SJCRH30 (cell line): ENCODE measurements around the gene IFT20. TPM values are rescaled to one million over a fixed set of nuclear protein-coding genes. Genes with fewer than 3 reads are reported as not detected.
"Not testable (repeated sequence)": the region's sequence is repeated elsewhere in the genome, so short reads cannot be mapped to it uniquely, and the experiment has no call there.

Source experiments
- DNase-seq, 2 experiments: peaks; one replicate each; pipeline ENCODE4 v3.0.0-alpha.2; 2015 to 2020
- H3K27ac ChIP-seq: fragments of 250-450 bp; sonication (Bioruptor Pico); 2 replicates; pipeline ENCODE4 v1.5.1; 2020; ENCODE audit warnings: mild to moderate bottlenecking, moderate library complexity
- H3K27me3 ChIP-seq: fragments of 250-450 bp; sonication (Bioruptor Pico); 2 replicates; pipeline ENCODE4 v1.5.1; 2020; ENCODE audit warnings: mild to moderate bottlenecking, moderate library complexity
- H3K36me3 ChIP-seq: fragments of 250-450 bp; sonication (Bioruptor Pico); 2 replicates; pipeline ENCODE4 v1.5.1; 2020; ENCODE audit warnings: mild to moderate bottlenecking, moderate library complexity
- H3K4me1 ChIP-seq: fragments of 250-450 bp; sonication (Bioruptor Pico); 2 replicates; pipeline ENCODE4 v1.5.1; 2020; ENCODE audit warnings: mild to moderate bottlenecking, moderate library complexity
- H3K4me3 ChIP-seq: fragments of 250-450 bp; sonication (Bioruptor Pico); 2 replicates; pipeline ENCODE4 v1.5.1; 2020; ENCODE audit warnings: mild to moderate bottlenecking, moderate library complexity
- H3K9me3 ChIP-seq: fragments of 250-450 bp; sonication (Bioruptor Pico); replicated peaks from 2 replicates; pipeline ENCODE4 v1.5.1; 2020; ENCODE audit warnings: mild to moderate bottlenecking, moderate library complexity
- total RNA-seq: library from RNA; depleted of rRNA; stranded (reverse); fragments of >200 nt; shearing (Covaris generic); gene quantifications from 2 replicates; pipeline ENCODE4 v1.2.3, GENCODE V29; 2014

IFT20 gene
- total RNA-seq, 1 experiment from 2014 or later, result 33.2 TPM

GRCh38 chr17:28317966-28318758, 17.1 kb downstream of the IFT20 start:
- H3K4me1 ChIP-seq, result peaks cover 19% of the 10 kb centered on the region; the same call in 1 of the 2 replicates
- peak overlapping the region; percentile 74 for H3K27ac ChIP-seq
- H3K36me3 ChIP-seq, result peaks cover 12% of the 10 kb centered on the region
- H3K4me3 ChIP-seq, result peak overlapping the region; percentile 72
- H3K9me3 ChIP-seq, result no peaks in the 10 kb centered on the region
- DNase-seq, result peak in 1 of 2 experiments; percentile 38
- H3K27me3 ChIP-seq, result no peaks in the 10 kb centered on the region

GRCh38 chr17:28317099-28317965, 17.9 kb downstream of the IFT20 start:
- DNase-seq, result no peak
- Histone ChIP-seq H3K36me3 (peaks cover 12% of the 10 kb centered on the region), H3K27me3 (no peaks in the 10 kb centered on the region), H3K4me1 (peaks cover 19% of the 10 kb centered on the region; the same call in 1 of the 2 replicates), H3K27ac (no peak overlapping the region; the same call in 1 of the 2 replicates), H3K4me3 (peak overlapping the region; percentile 72), H3K9me3 (no peaks in the 10 kb centered on the region)

GRCh38 chr17:28315846-28316705, 19.2 kb downstream of the IFT20 start:
- DNase-seq, result no peak
- H3K4me3 ChIP-seq, result no peak overlapping the region

GRCh38 chr17:28313841-28314240, 21.4 kb downstream of the IFT20 start:
- no peak for DNase-seq
- Histone ChIP-seq H3K36me3 (no peaks in the 10 kb centered on the region), H3K4me1 (peaks cover 5% of the 10 kb centered on the region; the same call in 1 of the 2 replicates), H3K9me3 (no peaks in the 10 kb centered on the region), H3K4me3 (no peak overlapping the region), H3K27ac (no peak overlapping the region), H3K27me3 (no peaks in the 10 kb centered on the region)

More at GRCh38 chr17:28315846-28316705, 19.2 kb downstream of the IFT20 start:
- Histone ChIP-seq H3K36me3 (peaks cover 5% of the 10 kb centered on the region; the same call in 1 of the 2 replicates), H3K27ac (no peak overlapping the region), H3K9me3 (no peaks in the 10 kb centered on the region), H3K4me1 (peaks cover 14% of the 10 kb centered on the region; the same call in 1 of the 2 replicates), H3K27me3 (no peaks in the 10 kb centered on the region)

GRCh38 chr17:28306954-28307401, 28.3 kb downstream of the IFT20 start:
- no peak overlapping the region for H3K27ac ChIP-seq
- H3K9me3 ChIP-seq, result no peaks in the 10 kb centered on the region
- H3K4me1 ChIP-seq, result no peaks in the 10 kb centered on the region
- no peaks in the 10 kb centered on the region for H3K36me3 ChIP-seq
- H3K4me3 ChIP-seq, result no peak overlapping the region
- no peak for DNase-seq
- H3K27me3 ChIP-seq, result no peaks in the 10 kb centered on the region

- Histone ChIP-seq H3K36me3 (no peaks in the 10 kb centered on the region), H3K9me3 (no peaks in the 10 kb centered on the region), H3K27ac (no peak overlapping the region), H3K27me3 (no peaks in the 10 kb centered on the region), H3K4me1 (no peaks in the 10 kb centered on the region), H3K4me3 (no peak overlapping the region)
- no peak for DNase-seq
Measured at GRCh38 chr17:28298449-28298848, 36.8 kb downstream of the IFT20 start.

GRCh38 chr17:28295677-28296578, 39.3 kb downstream of the IFT20 start:
- Histone ChIP-seq H3K4me3 (no peak overlapping the region), H3K36me3 (no peaks in the 10 kb centered on the region), H3K27ac (no peak overlapping the region), H3K4me1 (no peaks in the 10 kb centered on the region), H3K27me3 (no peaks in the 10 kb centered on the region), H3K9me3 (no peaks in the 10 kb centered on the region)
- DNase-seq, result no peak

- DNase-seq, result no peak
- H3K4me3 ChIP-seq, result no peak overlapping the region
- no peaks in the 10 kb centered on the region for H3K36me3 ChIP-seq
- no peaks in the 10 kb centered on the region for H3K4me1 ChIP-seq
- no peaks in the 10 kb centered on the region for H3K9me3 ChIP-seq
- H3K27ac ChIP-seq, result no peak overlapping the region
- H3K27me3 ChIP-seq, result no peaks in the 10 kb centered on the region
Measured at GRCh38 chr17:28293994-28294393, 41.3 kb downstream of the IFT20 start.

GRCh38 chr17:28292878-28293277, 42.4 kb downstream of the IFT20 start:
- not testable (repeated sequence) for H3K9me3 ChIP-seq, H3K36me3 ChIP-seq, H3K27ac ChIP-seq, H3K27me3 ChIP-seq, DNase-seq, H3K4me1 ChIP-seq, H3K4me3 ChIP-seq

- H3K4me1 ChIP-seq, result no peaks in the 10 kb centered on the region
Measured at GRCh38 chr17:28291780-28292330, 43.4 kb downstream of the IFT20 start.

GRCh38 chr17:28290703-28291102, 44.6 kb downstream of the IFT20 start:
- no peaks in the 10 kb centered on the region for H3K36me3 ChIP-seq
- no peak for DNase-seq
- H3K4me1 ChIP-seq, result peaks cover 3% of the 10 kb centered on the region; the same call in 1 of the 2 replicates
- H3K27ac ChIP-seq, result no peak overlapping the region
- no peaks in the 10 kb centered on the region for H3K9me3 ChIP-seq
- no peak overlapping the region for H3K4me3 ChIP-seq
- no peaks in the 10 kb centered on the region for H3K27me3 ChIP-seq

More at GRCh38 chr17:28291780-28292330, 43.4 kb downstream of the IFT20 start:
- no peak for DNase-seq
- H3K36me3 ChIP-seq, result no peaks in the 10 kb centered on the region
- no peak overlapping the region for H3K4me3 ChIP-seq
- no peaks in the 10 kb centered on the region for H3K27me3 ChIP-seq
- no peak overlapping the region for H3K27ac ChIP-seq
- no peaks in the 10 kb centered on the region for H3K9me3 ChIP-seq

GRCh38 chr17:28285965-28286364, 49.3 kb downstream of the IFT20 start:
- Histone ChIP-seq H3K9me3 (no peaks in the 10 kb centered on the region), H3K4me1 (peaks cover 25% of the 10 kb centered on the region), H3K27me3 (no peaks in the 10 kb centered on the region), H3K4me3 (no peak overlapping the region), H3K27ac (peak overlapping the region; percentile 38; the same call in 1 of the 2 replicates), H3K36me3 (no peaks in the 10 kb centered on the region)
- DNase-seq, result no peak

- Histone ChIP-seq H3K36me3 (no peaks in the 10 kb centered on the region), H3K27ac (peak overlapping the region; percentile 46)
- peak; percentile 75 to 83 for DNase-seq
Measured at GRCh38 chr17:28282596-28282995, 52.7 kb downstream of the IFT20 start.

More at GRCh38 chr17:28282596-28282995, 52.7 kb downstream of the IFT20 start:
- Histone ChIP-seq H3K4me3 (no peak overlapping the region), H3K27me3 (no peaks in the 10 kb centered on the region), H3K4me1 (peaks cover 37% of the 10 kb centered on the region), H3K9me3 (no peaks in the 10 kb centered on the region)
